ENCODE measurements around the gene RFNG.

The RFNG gene

GRCh38 chr17:82082456-82082855 is 30.8 kb upstream of the RFNG start:
- Histone ChIP-seq H3K4me3 (replicated peaks; ENCODE audit: low read depth, low read length) (no peak overlapping the region), H3K27me3 (replicated peaks; ENCODE audit: control insufficient read depth, insufficient read depth, low read length) (no peaks in the 10 kb centered on the region), H3K36me3 (ENCODE audit: control insufficient read depth, insufficient read depth, low read length) (peaks cover 64% of the 10 kb centered on the region)
- DNase-seq (ENCODE audit: extremely low read depth, insufficient read length), result no peak
- TF ChIP-seq CTCF (IDR thresholded peaks at IDR 0.05; ENCODE audit: insufficient read depth, low read length, poor library complexity, severe bottlenecking), result no peak

- Histone ChIP-seq H3K4me3 (replicated peaks; ENCODE audit: low read depth, low read length) (no peak overlapping the region), H3K36me3 (ENCODE audit: control insufficient read depth, insufficient read depth, low read length) (peaks cover 61% of the 10 kb centered on the region), H3K27me3 (replicated peaks; ENCODE audit: control insufficient read depth, insufficient read depth, low read length) (no peaks in the 10 kb centered on the region)
- no peak for TF ChIP-seq CTCF (IDR thresholded peaks at IDR 0.05; ENCODE audit: insufficient read depth, low read length, poor library complexity, severe bottlenecking)
- no peak for DNase-seq (ENCODE audit: extremely low read depth, insufficient read length)
Measured at GRCh38 chr17:82081966-82082365, 30.4 kb upstream of the RFNG start.

- no peak overlapping the region for H3K4me3 ChIP-seq (replicated peaks; ENCODE audit: low read depth, low read length)
- no peak for DNase-seq (ENCODE audit: extremely low read depth, insufficient read length)
- H3K27me3 ChIP-seq (replicated peaks; ENCODE audit: control insufficient read depth, insufficient read depth, low read length), result no peaks in the 10 kb centered on the region
- peaks cover 61% of the 10 kb centered on the region for H3K36me3 ChIP-seq (ENCODE audit: control insufficient read depth, insufficient read depth, low read length)
- no peak for TF ChIP-seq CTCF (IDR thresholded peaks at IDR 0.05; ENCODE audit: insufficient read depth, low read length, poor library complexity, severe bottlenecking)
Measured at GRCh38 chr17:82081546-82081945, 29.9 kb upstream of the RFNG start.

- TF ChIP-seq CTCF (IDR thresholded peaks at IDR 0.05; ENCODE audit: insufficient read depth, low read length, poor library complexity, severe bottlenecking), result no peak
- no peak for DNase-seq (ENCODE audit: extremely low read depth, insufficient read length)
- Histone ChIP-seq H3K27me3 (replicated peaks; ENCODE audit: control insufficient read depth, insufficient read depth, low read length) (no peaks in the 10 kb centered on the region), H3K4me3 (replicated peaks; ENCODE audit: low read depth, low read length) (no peak overlapping the region), H3K36me3 (ENCODE audit: control insufficient read depth, insufficient read depth, low read length) (peaks cover 55% of the 10 kb centered on the region)
Measured at GRCh38 chr17:82080789-82081464, 29.3 kb upstream of the RFNG start.

GRCh38 chr17:82080048-82080788 is 28.6 kb upstream of the RFNG start:
- H3K27me3 ChIP-seq (replicated peaks; ENCODE audit: control insufficient read depth, insufficient read depth, low read length), result no peaks in the 10 kb centered on the region
- peaks cover 52% of the 10 kb centered on the region for H3K36me3 ChIP-seq (ENCODE audit: control insufficient read depth, insufficient read depth, low read length)
- no peak overlapping the region for H3K4me3 ChIP-seq (replicated peaks; ENCODE audit: low read depth, low read length)
- no peak for DNase-seq (ENCODE audit: extremely low read depth, insufficient read length)
- TF ChIP-seq CTCF (IDR thresholded peaks at IDR 0.05; ENCODE audit: insufficient read depth, low read length, poor library complexity, severe bottlenecking), result no peak

Measured in GM06990 (cell line).